ENCODE results near the gene SPATA19.

DNA sequence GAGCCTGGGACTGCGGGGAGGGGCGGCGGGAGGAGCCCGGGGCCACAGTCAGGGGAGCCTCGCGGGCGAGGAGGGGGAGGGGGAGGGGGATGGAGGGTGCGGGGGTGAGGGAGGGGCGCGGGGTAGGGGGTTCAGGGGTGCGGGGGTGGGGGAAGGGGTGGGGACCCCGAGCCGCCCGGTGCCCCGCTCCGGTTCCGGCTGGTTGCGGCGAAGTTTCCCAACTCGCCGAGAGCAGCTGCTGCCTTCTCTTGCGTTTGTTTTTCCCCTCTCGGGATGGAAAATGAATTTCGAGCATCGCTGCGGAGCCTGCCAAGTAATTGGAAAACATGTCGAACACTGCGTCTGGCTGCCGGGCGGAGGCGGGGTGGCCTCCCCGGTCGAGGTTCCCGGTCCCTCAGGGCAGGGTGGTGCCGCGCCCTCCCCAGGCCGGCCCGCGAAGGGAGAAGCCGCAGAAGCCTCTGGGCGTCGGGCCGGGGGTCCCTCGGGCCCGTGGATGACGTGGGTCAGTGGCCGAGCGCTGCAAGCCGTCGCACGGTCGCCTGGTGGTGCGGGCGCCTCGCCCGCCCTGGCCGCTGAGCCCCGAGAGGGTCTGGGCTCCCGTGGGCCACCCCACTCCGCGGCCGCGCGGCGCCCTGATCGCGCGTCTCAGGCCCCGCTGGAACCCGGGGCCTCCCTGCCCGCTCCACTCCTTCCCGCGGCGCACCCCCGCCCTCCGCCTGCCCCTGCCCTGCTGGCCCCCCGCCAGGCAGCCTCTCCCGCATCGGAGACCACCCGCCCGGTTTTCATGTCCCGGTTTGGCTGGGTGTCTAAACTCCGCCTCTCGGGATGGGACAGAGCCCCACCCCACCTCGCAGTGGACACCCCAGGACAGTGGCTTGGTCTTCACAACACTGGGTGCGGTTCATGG is 12.1 kb downstream of the SPATA19 start:
- TF ChIP-seq POLR2AphosphoS5 (IDR thresholded peaks at IDR 0.05; ENCODE audit: borderline replicate concordance, low read depth, low read length) (no peak), EZH2 (IDR thresholded peaks at IDR 0.05) (no peak)

Data from SK-N-MC (cell line).